ENCODE measurements around the gene UBE2D4.

DNA sequence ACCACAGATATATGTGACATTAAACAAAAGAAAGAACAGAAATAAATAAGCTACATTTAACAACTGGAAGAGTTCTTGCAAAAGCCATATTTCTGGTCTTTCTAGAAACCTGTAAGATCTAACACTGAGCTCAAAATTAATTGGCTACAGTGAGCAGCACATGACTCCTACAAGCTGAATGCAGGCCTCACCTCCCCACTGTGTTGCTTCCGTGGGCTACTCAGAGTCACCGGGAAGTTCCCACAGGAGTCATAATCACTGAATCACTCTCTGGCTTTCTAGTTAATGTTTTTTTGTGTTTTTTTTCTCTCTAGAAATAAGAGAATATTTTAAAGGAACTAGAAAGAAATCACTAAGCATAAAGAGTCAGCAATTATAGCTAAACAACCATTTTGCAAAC, 46.8 kb upstream of the UBE2D4 start:
- TF ChIP-seq ZNF274 (IDR thresholded peaks at IDR 0.05; ENCODE audit: low read depth, low read length), result no peak
- no peak for TF ChIP-seq YY1 (IDR thresholded peaks at IDR 0.05; ENCODE audit: insufficient read depth, insufficient read length)

Measured in NT2/D1 (cell line).